ENCODE results near the gene TOMM70. TPM values are rescaled to one million over a fixed set of nuclear protein-coding genes. Genes with fewer than 3 reads are reported as not detected.

The TOMM70 gene
- total and polyA plus RNA-seq, 2 of the 8 experiments (the other 6 are each of a cell fraction or from before 2014, with no cell fraction given) = 10.9 to 52.1 TPM

- TF ChIP-seq BRCA1 (IDR thresholded peaks at IDR 0.05; ENCODE audit: low read depth, low read length) (no peak), CREB1 (IDR thresholded peaks at IDR 0.05) (no peak), HDAC6 (IDR thresholded peaks at IDR 0.05; ENCODE audit: low read depth, low read length) (no peak), SP2 (IDR thresholded peaks at IDR 0.05; ENCODE audit: low read length) (no peak), SIRT6 (IDR thresholded peaks at IDR 0.05; ENCODE audit: low read length) (no peak)
These were observed 30.1 kb downstream of the TOMM70 start (continued) for GRCh38 chr3:100370756-100371155.

All from H1 (cell line).